Epithelial cell of esophagus (primary cell): Measurements from ENCODE around the gene LCN15.
"Not testable (repeated sequence)": the region's sequence is repeated elsewhere in the genome, so short reads cannot be mapped to it uniquely, and the experiment has no call there.

ENCODE experiments used
- DNase-seq: peaks from one replicate; pipeline ENCODE4 v3.0.0; 2010; ENCODE audit warnings: low read depth
- H3K4me3 ChIP-seq: 2 replicates; pipeline ENCODE4 v1.5.1; 2011; ENCODE audit warnings: mild to moderate bottlenecking, low read length, control low read depth
- CTCF ChIP-seq: IDR thresholded peaks from 2 replicates; pipeline ENCODE4 v1.5.1; 2011; ENCODE audit warnings: low read depth, mild to moderate bottlenecking, low read length, control low read depth, inconsistent platforms; ENCODE audit not compliant: insufficient read depth; ENCODE audit errors: missing control alignments

The LCN15 gene

GRCh38 chr9:136799079-136799853 is 34.9 kb upstream of the LCN15 start:
- H3K4me3 ChIP-seq, result peak overlapping the region; percentile 8
- no peak for TF ChIP-seq CTCF

GRCh38 chr9:136798708-136799078 is 34.4 kb upstream of the LCN15 start:
- DNase-seq, result no peak

More at GRCh38 chr9:136799079-136799853, 34.9 kb upstream of the LCN15 start:
- DNase-seq, result peak; percentile 17

GRCh38 chr9:136796775-136797347 is 32.5 kb upstream of the LCN15 start:
- DNase-seq, result not testable (repeated sequence)

More at GRCh38 chr9:136798708-136799078, 34.4 kb upstream of the LCN15 start:
- H3K4me3 ChIP-seq, result no peak overlapping the region
- TF ChIP-seq CTCF, result no peak

GRCh38 chr9:136796238-136796774 is 32.0 kb upstream of the LCN15 start, which contains the start of gene CCDC183:
CCDC183 (plus strand) TSS chr9:136796338; CDS start chr9:136796398, 60 bp downstream.
- TF ChIP-seq CTCF, result no peak
- H3K4me3 ChIP-seq, result no peak within 1 kb of the TSS
- DNase-seq, result no peak

More at GRCh38 chr9:136796775-136797347, 32.5 kb upstream of the LCN15 start:
- H3K4me3 ChIP-seq, result not testable (repeated sequence)

- TF ChIP-seq CTCF, result no peak
- no peak for DNase-seq
- H3K4me3 ChIP-seq, result no peak overlapping the region
Measured at GRCh38 chr9:136795000-136795348, 30.7 kb upstream of the LCN15 start.

- H3K4me3 ChIP-seq, result no peak overlapping the region
- DNase-seq, result no peak
- no peak for TF ChIP-seq CTCF
Measured at GRCh38 chr9:136794281-136794999, 30.1 kb upstream of the LCN15 start.
